WTC11 (cell line): ENCODE data around the gene LMLN. TPM values are rescaled to one million over a fixed set of nuclear protein-coding genes. Genes with fewer than 3 reads are reported as not detected.

Experiments
- ATAC-seq: fragments of 200-7000 bp; cut with Tn5 transposase; 2 replicates; pipeline ENCODE4 v1.10.0; 2021; ENCODE audit warnings: mild to moderate bottlenecking, moderate library complexity
- CTCF ChIA-PET: fragments of 300-600 bp; sonication (Branson Sonifier 250); formaldehyde crosslinking; loops from one replicate; lab custom pipeline; 2021; ENCODE audit warnings: antibody characterized with exemption; lab: Charles Lee
- POLR2A ChIA-PET: fragments of 350-600 bp; sonication (Branson Sonifier 250); formaldehyde crosslinking; loops from one replicate; lab custom pipeline; 2021; ENCODE audit warnings: antibody characterized with exemption; lab: Charles Lee
- DNase-seq: peaks from one replicate; pipeline ENCODE4 v3.0.0; 2021; ENCODE audit warnings: low spot score
- H3K27ac Mint-ChIP-seq: 2 replicates; pipeline ENCODE4 v1.8.0; 2021; ENCODE audit warnings: mixed read lengths
- H3K27me3 Mint-ChIP-seq: 2 replicates; pipeline ENCODE4 v1.8.0; 2021; ENCODE audit warnings: low read depth, mild to moderate bottlenecking, moderate library complexity, mixed read lengths
- H3K36me3 Mint-ChIP-seq: 2 replicates; pipeline ENCODE4 v1.8.0; 2021; ENCODE audit warnings: mixed read lengths
- H3K4me1 Mint-ChIP-seq: 2 replicates; pipeline ENCODE4 v1.8.0; 2022; ENCODE audit warnings: mixed read lengths
- H3K4me3 Mint-ChIP-seq: 2 replicates; pipeline ENCODE4 v1.8.0; 2021; ENCODE audit warnings: mild to moderate bottlenecking, moderate library complexity, mixed read lengths
- H3K9me3 Mint-ChIP-seq: 2 replicates; pipeline ENCODE4 v1.8.0; 2021; ENCODE audit warnings: mixed read lengths
- ATF2 ChIP-seq: sonication (generic); formaldehyde crosslinking; IDR thresholded peaks from 2 replicates; pipeline ENCODE4 v1.8.1; 2022; ENCODE audit warnings: low read depth, missing genetic modification reagents, borderline replicate concordance
- CBFB ChIP-seq: sonication (generic); formaldehyde crosslinking; IDR thresholded peaks from 2 replicates; pipeline ENCODE4 v1.8.1; 2022; ENCODE audit warnings: mild to moderate bottlenecking, low read depth, missing genetic modification reagents
- CREB1 ChIP-seq: sonication (generic); formaldehyde crosslinking; IDR thresholded peaks from 2 replicates; pipeline ENCODE4 v1.8.0; 2023; ENCODE audit warnings: mild to moderate bottlenecking, missing genetic modification reagents
- CREM ChIP-seq: sonication (generic); formaldehyde crosslinking; IDR thresholded peaks from 2 replicates; pipeline ENCODE4 v1.8.1; 2022; ENCODE audit warnings: mild to moderate bottlenecking, missing genetic modification reagents, moderate library complexity
- ELF4 ChIP-seq: sonication (generic); formaldehyde crosslinking; IDR thresholded peaks from 2 replicates; pipeline ENCODE4 v1.8.1; 2022; ENCODE audit warnings: low read depth, mild to moderate bottlenecking, moderate library complexity, missing genetic modification reagents
- ERG ChIP-seq: fragments of 250-450 bp; sonication (Bioruptor Pico); IDR thresholded peaks from 2 replicates; pipeline ENCODE4 v1.8.0; 2021; ENCODE audit warnings: mild to moderate bottlenecking
- ESRRA ChIP-seq: sonication (generic); formaldehyde crosslinking; IDR thresholded peaks from 2 replicates; pipeline ENCODE4 v1.8.1; 2022; ENCODE audit warnings: mild to moderate bottlenecking, missing genetic modification reagents, borderline replicate concordance
- ETV6 ChIP-seq: sonication (generic); formaldehyde crosslinking; IDR thresholded peaks from 2 replicates; pipeline ENCODE4 v1.8.1; 2022; ENCODE audit warnings: mild to moderate bottlenecking, missing genetic modification reagents
- GABPB1 ChIP-seq: sonication (generic); formaldehyde crosslinking; IDR thresholded peaks from 2 replicates; pipeline ENCODE4 v1.8.1; 2023; ENCODE audit warnings: mild to moderate bottlenecking, missing genetic modification reagents
- GTF2I ChIP-seq: fragments of 250-450 bp; sonication (Bioruptor Pico); conservative IDR thresholded peaks from 2 replicates; pipeline ENCODE4 v1.4.0; 2021; ENCODE audit warnings: mild to moderate bottlenecking
- KAT7 ChIP-seq: sonication (generic); formaldehyde crosslinking; IDR thresholded peaks from 2 replicates; pipeline ENCODE4 v1.8.1; 2023; ENCODE audit warnings: missing genetic modification reagents, mild to moderate bottlenecking, borderline replicate concordance
- NFYB ChIP-seq: sonication (generic); formaldehyde crosslinking; conservative IDR thresholded peaks from 2 replicates; pipeline ENCODE4 v1.8.0; 2022; ENCODE audit warnings: low read depth, missing genetic modification reagents
- NR1H2 ChIP-seq: sonication (generic); formaldehyde crosslinking; IDR thresholded peaks from 2 replicates; pipeline ENCODE4 v1.9.0; 2021; ENCODE audit warnings: mild to moderate bottlenecking, moderate library complexity, missing genetic modification reagents
- OVOL2 ChIP-seq: fragments of 250-450 bp; sonication (Bioruptor Pico); IDR thresholded peaks from 2 replicates; pipeline ENCODE4 v1.9.0; 2021; ENCODE audit warnings: mild to moderate bottlenecking, borderline replicate concordance
- SP1 ChIP-seq: sonication (generic); formaldehyde crosslinking; conservative IDR thresholded peaks from 2 replicates; pipeline ENCODE4 v1.8.1; 2022; ENCODE audit warnings: missing genetic modification reagents
- STAT6 ChIP-seq: sonication (generic); formaldehyde crosslinking; conservative IDR thresholded peaks from 2 replicates; pipeline ENCODE4 v1.8.1; 2023; ENCODE audit warnings: mild to moderate bottlenecking, low read depth, missing genetic modification reagents, moderate library complexity
- USF1 ChIP-seq: sonication (generic); formaldehyde crosslinking; IDR thresholded peaks from 2 replicates; pipeline ENCODE4 v1.8.0; 2022; ENCODE audit warnings: mild to moderate bottlenecking, missing genetic modification reagents
- ZNF425 ChIP-seq: fragments of 250-450 bp; sonication (Bioruptor Pico); conservative IDR thresholded peaks from 2 replicates; pipeline ENCODE4 v1.9.0; 2021; ENCODE audit warnings: mild to moderate bottlenecking
- total RNA-seq: library from RNA; stranded (reverse); gene quantifications from 3 replicates; pipeline ENCODE4 v1.2.3, GENCODE V29; 2021
- TF ChIP-seq, protein P1 (sequence below): sonication (generic); formaldehyde crosslinking; IDR thresholded peaks from 2 replicates; pipeline ENCODE4 v1.8.0; 2022; ENCODE audit warnings: mild to moderate bottlenecking, missing genetic modification reagents
- TF ChIP-seq, protein P2 (sequence below): sonication (generic); formaldehyde crosslinking; IDR thresholded peaks from 2 replicates; pipeline ENCODE4 v1.8.1; 2023; ENCODE audit warnings: mild to moderate bottlenecking, moderate library complexity, missing genetic modification reagents
- TF ChIP-seq, protein P3 (sequence below): sonication (generic); formaldehyde crosslinking; IDR thresholded peaks from 2 replicates; pipeline ENCODE4 v1.8.1; 2022; ENCODE audit warnings: mild to moderate bottlenecking, moderate library complexity, missing genetic modification reagents

Gene LMLN
- total RNA-seq, 1 experiment from 2014 or later = 5.2 TPM

GRCh38 chr3:198090795-198091332, 130.8 kb downstream of the LMLN start (continued):
- TF ChIP-seq ERG (no peak), ELF4 (no peak), ESRRA (no peak), ETV6 (CRISPR knock-in tag) (no peak)
- TF ChIP-seq, protein P1, sequence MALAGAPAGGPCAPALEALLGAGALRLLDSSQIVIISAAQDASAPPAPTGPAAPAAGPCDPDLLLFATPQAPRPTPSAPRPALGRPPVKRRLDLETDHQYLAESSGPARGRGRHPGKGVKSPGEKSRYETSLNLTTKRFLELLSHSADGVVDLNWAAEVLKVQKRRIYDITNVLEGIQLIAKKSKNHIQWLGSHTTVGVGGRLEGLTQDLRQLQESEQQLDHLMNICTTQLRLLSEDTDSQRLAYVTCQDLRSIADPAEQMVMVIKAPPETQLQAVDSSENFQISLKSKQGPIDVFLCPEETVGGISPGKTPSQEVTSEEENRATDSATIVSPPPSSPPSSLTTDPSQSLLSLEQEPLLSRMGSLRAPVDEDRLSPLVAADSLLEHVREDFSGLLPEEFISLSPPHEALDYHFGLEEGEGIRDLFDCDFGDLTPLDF (CRISPR knock-in tag) = no peak

- Mint-ChIP-seq H3K4me3 (no peak overlapping the region), H3K27ac (no peak overlapping the region), H3K36me3 (no peaks in the 10 kb centered on the region), H3K9me3 (no peaks in the 10 kb centered on the region), H3K4me1 (no peaks in the 10 kb centered on the region; the same call in 1 of the 2 replicates), H3K27me3 (peaks cover 17% of the 10 kb centered on the region)
- ChIA-PET POLR2A (no interaction called here), CTCF (no interaction called here)
- DNase-seq (no peak), ATAC-seq (no peak)
- TF ChIP-seq CREB1 (CRISPR knock-in tag) (no peak), NR1H2 (CRISPR knock-in tag) (no peak), ATF2 (CRISPR knock-in tag) (no peak), CBFB (CRISPR knock-in tag) (no peak)
- TF ChIP-seq, protein P2, sequence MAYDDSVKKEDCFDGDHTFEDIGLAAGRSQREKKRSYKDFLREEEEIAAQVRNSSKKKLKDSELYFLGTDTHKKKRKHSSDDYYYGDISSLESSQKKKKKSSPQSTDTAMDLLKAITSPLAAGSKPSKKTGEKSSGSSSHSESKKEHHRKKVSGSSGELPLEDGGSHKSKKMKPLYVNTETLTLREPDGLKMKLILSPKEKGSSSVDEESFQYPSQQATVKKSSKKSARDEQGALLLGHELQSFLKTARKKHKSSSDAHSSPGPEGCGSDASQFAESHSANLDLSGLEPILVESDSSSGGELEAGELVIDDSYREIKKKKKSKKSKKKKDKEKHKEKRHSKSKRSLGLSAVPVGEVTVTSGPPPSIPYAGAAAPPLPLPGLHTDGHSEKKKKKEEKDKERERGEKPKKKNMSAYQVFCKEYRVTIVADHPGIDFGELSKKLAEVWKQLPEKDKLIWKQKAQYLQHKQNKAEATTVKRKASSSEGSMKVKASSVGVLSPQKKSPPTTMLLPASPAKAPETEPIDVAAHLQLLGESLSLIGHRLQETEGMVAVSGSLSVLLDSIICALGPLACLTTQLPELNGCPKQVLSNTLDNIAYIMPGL (CRISPR knock-in tag) = no peak
Measured at GRCh38 chr3:198092276-198092675, 132.3 kb downstream of the LMLN start.

DNA sequence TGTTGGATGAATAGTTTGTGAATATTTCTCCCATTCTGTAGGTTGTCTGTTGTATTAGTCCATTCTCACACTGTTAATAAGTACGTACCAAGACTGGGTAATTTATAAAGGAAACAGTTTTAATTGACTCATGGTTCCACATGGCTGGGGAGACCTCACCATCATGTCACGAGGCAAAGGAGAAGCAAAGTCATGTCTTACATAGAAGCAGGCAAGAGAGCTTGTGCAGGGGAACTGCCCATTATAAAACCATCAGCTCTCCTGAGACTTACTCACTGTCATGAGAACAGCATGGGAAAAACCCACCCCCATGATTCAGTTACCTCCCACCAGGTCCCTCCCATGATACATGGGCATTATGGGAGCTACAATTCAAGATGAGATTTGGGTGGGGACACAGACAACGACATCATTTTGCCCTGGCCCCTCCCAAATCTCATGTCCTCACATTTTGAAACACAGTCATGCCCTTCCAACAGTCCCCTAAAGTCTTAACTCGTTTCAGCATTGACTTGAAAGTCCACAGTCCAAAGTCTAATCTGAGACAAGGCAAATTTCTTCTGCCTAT, 133.2 kb downstream of the LMLN start:
- no peak for ATAC-seq
- TF ChIP-seq NFYB = no peak
- TF ChIP-seq GABPB1 (CRISPR knock-in tag) = no peak
- no peak for TF ChIP-seq ZNF425
- no peak for TF ChIP-seq CREM (CRISPR knock-in tag)
- TF ChIP-seq STAT6 (CRISPR knock-in tag) = no peak
- TF ChIP-seq, protein P3, sequence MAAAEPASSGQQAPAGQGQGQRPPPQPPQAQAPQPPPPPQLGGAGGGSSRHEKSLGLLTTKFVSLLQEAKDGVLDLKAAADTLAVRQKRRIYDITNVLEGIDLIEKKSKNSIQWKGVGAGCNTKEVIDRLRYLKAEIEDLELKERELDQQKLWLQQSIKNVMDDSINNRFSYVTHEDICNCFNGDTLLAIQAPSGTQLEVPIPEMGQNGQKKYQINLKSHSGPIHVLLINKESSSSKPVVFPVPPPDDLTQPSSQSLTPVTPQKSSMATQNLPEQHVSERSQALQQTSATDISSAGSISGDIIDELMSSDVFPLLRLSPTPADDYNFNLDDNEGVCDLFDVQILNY (CRISPR knock-in tag) = no peak
- TF ChIP-seq GTF2I (CRISPR knock-in tag) = no peak
- no peak for TF ChIP-seq KAT7 (CRISPR knock-in tag)
- no peak for TF ChIP-seq OVOL2 (CRISPR knock-in tag)
- TF ChIP-seq SP1 = no peak
- no peak for TF ChIP-seq USF1 (CRISPR knock-in tag)

More for the DNA sequence above, 133.2 kb downstream of the LMLN start:
- ChIA-PET POLR2A (no interaction called here), CTCF (interaction anchor here (1.3 kb wide), 1 partner anchor 13 kb away, joined by 3 read pairs; no protein-coding TSS in a partner anchor)
- no peaks in the 10 kb centered on the region for H3K36me3 Mint-ChIP-seq
- DNase-seq = no peak
- no peak overlapping the region for H3K27ac Mint-ChIP-seq
- no peaks in the 10 kb centered on the region; the same call in 1 of the 2 replicates for H3K4me1 Mint-ChIP-seq
- H3K9me3 Mint-ChIP-seq = no peaks in the 10 kb centered on the region
- peaks cover 10% of the 10 kb centered on the region for H3K27me3 Mint-ChIP-seq
- H3K4me3 Mint-ChIP-seq = no peak overlapping the region
